ENCODE results near the gene CDK5RAP1. TPM values are rescaled to one million over a fixed set of nuclear protein-coding genes. Genes with fewer than 3 reads are reported as not detected.

The CDK5RAP1 gene, protein sequence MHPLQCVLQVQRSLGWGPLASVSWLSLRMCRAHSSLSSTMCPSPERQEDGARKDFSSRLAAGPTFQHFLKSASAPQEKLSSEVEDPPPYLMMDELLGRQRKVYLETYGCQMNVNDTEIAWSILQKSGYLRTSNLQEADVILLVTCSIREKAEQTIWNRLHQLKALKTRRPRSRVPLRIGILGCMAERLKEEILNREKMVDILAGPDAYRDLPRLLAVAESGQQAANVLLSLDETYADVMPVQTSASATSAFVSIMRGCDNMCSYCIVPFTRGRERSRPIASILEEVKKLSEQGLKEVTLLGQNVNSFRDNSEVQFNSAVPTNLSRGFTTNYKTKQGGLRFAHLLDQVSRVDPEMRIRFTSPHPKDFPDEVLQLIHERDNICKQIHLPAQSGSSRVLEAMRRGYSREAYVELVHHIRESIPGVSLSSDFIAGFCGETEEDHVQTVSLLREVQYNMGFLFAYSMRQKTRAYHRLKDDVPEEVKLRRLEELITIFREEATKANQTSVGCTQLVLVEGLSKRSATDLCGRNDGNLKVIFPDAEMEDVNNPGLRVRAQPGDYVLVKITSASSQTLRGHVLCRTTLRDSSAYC
- total RNA-seq: 17.2 and 23.4 TPM in 2 replicates

DNA sequence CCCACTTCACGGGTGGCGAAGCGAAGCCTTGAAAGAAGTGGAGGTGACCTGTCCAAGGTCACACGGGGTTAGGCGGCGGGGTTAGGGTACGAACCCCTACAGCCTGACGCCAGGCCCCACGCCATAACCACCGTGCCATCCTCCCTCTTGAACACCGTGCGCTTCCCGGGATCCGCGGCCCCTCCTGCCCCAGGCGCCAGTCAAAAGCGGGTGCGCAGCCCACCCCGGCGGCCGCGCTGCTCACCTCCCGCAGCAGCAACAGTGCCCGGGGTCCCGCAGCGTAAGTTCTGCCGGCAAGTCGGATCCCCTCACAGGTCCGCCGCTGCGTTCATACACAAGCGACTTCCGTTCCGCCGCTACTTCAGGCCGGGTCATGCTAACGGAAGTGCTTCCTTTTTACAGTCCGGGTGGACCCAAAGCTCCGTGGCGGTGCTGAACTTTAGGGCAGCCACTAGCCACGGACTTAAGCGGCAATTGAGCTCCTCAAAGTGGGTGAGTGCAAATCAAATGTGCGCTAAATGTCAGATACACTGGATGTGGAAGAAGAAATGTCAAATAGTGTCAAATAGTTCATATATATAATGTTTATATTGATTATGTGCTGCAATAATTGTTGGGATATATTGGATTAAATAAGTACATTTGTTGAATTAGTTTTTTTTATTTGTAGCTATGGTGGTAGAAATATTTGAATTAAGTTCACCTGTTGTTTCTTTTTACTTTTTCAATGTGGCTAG lies at the start of gene CDK5RAP1:
CDK5RAP1 (minus strand) TSS at position 336 of the 737 bp plus-strand sequence. CDS start 4,455 bp downstream, outside the sequence.

DNA sequence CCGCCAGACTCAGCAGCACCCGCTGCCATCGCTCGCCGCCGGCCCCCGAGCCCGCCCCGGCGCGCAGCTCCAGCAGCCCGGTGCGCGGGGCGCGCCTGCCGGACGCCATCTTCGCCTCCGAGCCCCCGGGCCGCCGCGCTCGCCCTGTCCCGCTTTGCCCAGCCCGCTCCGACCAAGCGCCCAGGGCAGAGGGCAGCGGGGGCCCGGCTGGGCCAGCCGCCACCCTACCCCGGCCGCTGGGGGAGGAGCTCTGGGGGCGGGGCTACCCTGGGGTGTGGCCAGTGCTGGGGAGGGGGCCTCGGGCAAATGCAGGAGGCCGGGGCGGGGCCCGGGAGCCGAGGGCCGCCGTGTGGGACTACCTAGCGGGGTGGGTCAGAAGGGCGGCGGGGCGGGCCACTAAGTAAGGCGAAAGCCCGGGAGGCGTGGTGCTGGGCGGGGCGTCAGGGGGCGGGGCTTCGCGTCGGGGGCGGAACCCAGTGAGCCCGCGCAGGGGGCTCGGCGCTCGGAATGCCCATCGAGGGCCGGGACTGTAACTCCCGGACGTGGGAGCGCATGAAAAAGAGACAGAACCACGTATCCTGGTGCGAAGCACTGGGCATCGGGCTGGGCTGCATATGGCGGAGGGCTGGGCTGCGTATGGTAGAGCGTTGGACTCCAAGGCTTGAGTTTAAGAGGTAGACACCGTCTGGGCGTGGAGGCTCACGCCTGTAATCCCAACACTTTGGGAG lies 42.4 kb upstream of the CDK5RAP1 start, which contains the start of gene SNTA1:
SNTA1 (minus strand) TSS at position 252 of the 728 bp plus-strand sequence; CDS start at position 109, 143 bp downstream.

Other genes with a start within 250 kb of the CDK5RAP1 start
- gene BPIFA2, start 233.4 kb downstream of the CDK5RAP1 start, total RNA-seq: not detected in 2 replicates
- not detected in 2 replicates for gene BPIFA3, start 184.2 kb downstream of the CDK5RAP1 start, total RNA-seq
- not detected in 2 replicates for gene BPIFA1, start 165.5 kb downstream of the CDK5RAP1 start, total RNA-seq
- gene BPIFB1, start 118.3 kb downstream of the CDK5RAP1 start, total RNA-seq: not detected in 2 replicates
- gene SNTA1, start 42.2 kb upstream of the CDK5RAP1 start, total RNA-seq: 14.4 and 29.9 TPM in 2 replicates
- gene CBFA2T2, start 88.6 kb upstream of the CDK5RAP1 start, total RNA-seq: 3.3 and 3.7 TPM in 2 replicates

All from regular cardiac myocyte (primary cell).